ENCODE results near the gene XPO4. TPM values are rescaled to one million over a fixed set of nuclear protein-coding genes. Genes with fewer than 3 reads are reported as not detected.
"Not testable (repeated sequence)": the region's sequence is repeated elsewhere in the genome, so short reads cannot be mapped to it uniquely, and the experiment has no call there.

XPO4 gene
- total RNA-seq, 2 donors from 2014 or later = 19.3 to 24.8 TPM

- no peaks in the 10 kb centered on the region for H3K36me3 ChIP-seq
- H3K9me3 ChIP-seq = no peaks in the 10 kb centered on the region
- H3K27ac ChIP-seq = no peak overlapping the region
- no peak overlapping the region for H3K4me3 ChIP-seq
- ATAC-seq (ENCODE audit: insufficient number of reproducible peaks, low FRiP score, low read depth) = no peak
- peaks cover 0 to 6% of the 10 kb centered on the region in 2 donors for H3K4me1 ChIP-seq (ENCODE audit: control insufficient read depth in 1 of 2, low read depth in 2 of 2)
- no peak for TF ChIP-seq CTCF (IDR thresholded peaks at IDR 0.05)
- DNase-seq (ENCODE audit: low spot score) = no peak
- no peaks in the 10 kb centered on the region for H3K27me3 ChIP-seq (replicated peaks; ENCODE audit: insufficient read depth)
These were observed 20.3 kb downstream of the XPO4 start for GRCh38 chr13:20882206-20882605.

GRCh38 chr13:20877902-20878301 is 24.6 kb downstream of the XPO4 start:
- Histone ChIP-seq H3K27ac (no peak overlapping the region), H3K4me1 (ENCODE audit: control insufficient read depth in 1 of 2, low read depth in 2 of 2) (peaks cover 0 to 14% of the 10 kb centered on the region in 2 donors), H3K27me3 (replicated peaks; ENCODE audit: insufficient read depth) (no peaks in the 10 kb centered on the region), H3K36me3 (no peaks in the 10 kb centered on the region), H3K9me3 (no peaks in the 10 kb centered on the region), H3K4me3 (no peak overlapping the region)
- no peak for DNase-seq (ENCODE audit: low spot score)
- ATAC-seq (ENCODE audit: insufficient number of reproducible peaks, low FRiP score, low read depth) = no peak
- TF ChIP-seq CTCF (IDR thresholded peaks at IDR 0.05) = no peak

GRCh38 chr13:20876802-20877201 is 25.7 kb downstream of the XPO4 start:
- not testable (repeated sequence) for H3K4me3 ChIP-seq; H3K27ac ChIP-seq; H3K9me3 ChIP-seq; H3K36me3 ChIP-seq; ATAC-seq (ENCODE audit: insufficient number of reproducible peaks, low FRiP score, low read depth); DNase-seq (ENCODE audit: low spot score); H3K27me3 ChIP-seq (replicated peaks; ENCODE audit: insufficient read depth)
- peaks cover 0 to 11% of the 10 kb centered on the region in 2 donors for H3K4me1 ChIP-seq (ENCODE audit: control insufficient read depth in 1 of 2, low read depth in 2 of 2)

- H3K36me3 ChIP-seq; H3K27ac ChIP-seq; H3K27me3 ChIP-seq (replicated peaks; ENCODE audit: insufficient read depth); ATAC-seq (ENCODE audit: insufficient number of reproducible peaks, low FRiP score, low read depth); H3K9me3 ChIP-seq; H3K4me3 ChIP-seq; DNase-seq (ENCODE audit: low spot score): not testable (repeated sequence)
- peaks cover 0 to 11% of the 10 kb centered on the region in 2 donors for H3K4me1 ChIP-seq (ENCODE audit: control insufficient read depth in 1 of 2, low read depth in 2 of 2)
These were observed 28.1 kb downstream of the XPO4 start for GRCh38 chr13:20874439-20874838.

GRCh38 chr13:20873348-20873747 is 29.2 kb downstream of the XPO4 start:
- H3K4me3 ChIP-seq = no peak overlapping the region
- H3K27ac ChIP-seq = no peak overlapping the region
- H3K27me3 ChIP-seq (replicated peaks; ENCODE audit: insufficient read depth) = no peaks in the 10 kb centered on the region
- ATAC-seq (ENCODE audit: insufficient number of reproducible peaks, low FRiP score, low read depth) (no peak), DNase-seq (ENCODE audit: low spot score) (no peak)
- H3K9me3 ChIP-seq = no peaks in the 10 kb centered on the region
- H3K36me3 ChIP-seq = no peaks in the 10 kb centered on the region
- H3K4me1 ChIP-seq (ENCODE audit: control insufficient read depth in 1 of 2, low read depth in 2 of 2) = peaks cover 0 to 11% of the 10 kb centered on the region in 2 donors
- TF ChIP-seq CTCF (IDR thresholded peaks at IDR 0.05) = no peak

GRCh38 chr13:20870829-20871228 is 31.7 kb downstream of the XPO4 start:
- Histone ChIP-seq H3K4me3 (no peak overlapping the region), H3K27ac (no peak overlapping the region), H3K9me3 (no peaks in the 10 kb centered on the region), H3K4me1 (ENCODE audit: control insufficient read depth in 1 of 2, low read depth in 2 of 2) (peaks cover 0 to 21% of the 10 kb centered on the region in 2 donors), H3K27me3 (replicated peaks; ENCODE audit: insufficient read depth) (no peaks in the 10 kb centered on the region), H3K36me3 (no peaks in the 10 kb centered on the region)
- no peak for TF ChIP-seq CTCF (IDR thresholded peaks at IDR 0.05)
- no peak for DNase-seq (ENCODE audit: low spot score)
- no peak for ATAC-seq (ENCODE audit: insufficient number of reproducible peaks, low FRiP score, low read depth)
